GM21526 (cell line): ENCODE data around the gene KCNN1.
"Not testable (repeated sequence)": the region's sequence is repeated elsewhere in the genome, so short reads cannot be mapped to it uniquely, and the experiment has no call there.

Experiments
- ATAC-seq: cut with Tn5 transposase; IDR thresholded peaks from one replicate; pipeline ENCODE4 v1.9.1; 2021; ENCODE audit warnings: moderate library complexity; ENCODE audit not compliant: unreplicated experiment, low FRiP score

KCNN1 gene

GRCh38 chr19:18020212-18021085 is 53.5 kb downstream of the KCNN1 start:
- no peak for ATAC-seq

GRCh38 chr19:18021121-18021755 is 54.3 kb downstream of the KCNN1 start:
- ATAC-seq = no peak

DNA sequence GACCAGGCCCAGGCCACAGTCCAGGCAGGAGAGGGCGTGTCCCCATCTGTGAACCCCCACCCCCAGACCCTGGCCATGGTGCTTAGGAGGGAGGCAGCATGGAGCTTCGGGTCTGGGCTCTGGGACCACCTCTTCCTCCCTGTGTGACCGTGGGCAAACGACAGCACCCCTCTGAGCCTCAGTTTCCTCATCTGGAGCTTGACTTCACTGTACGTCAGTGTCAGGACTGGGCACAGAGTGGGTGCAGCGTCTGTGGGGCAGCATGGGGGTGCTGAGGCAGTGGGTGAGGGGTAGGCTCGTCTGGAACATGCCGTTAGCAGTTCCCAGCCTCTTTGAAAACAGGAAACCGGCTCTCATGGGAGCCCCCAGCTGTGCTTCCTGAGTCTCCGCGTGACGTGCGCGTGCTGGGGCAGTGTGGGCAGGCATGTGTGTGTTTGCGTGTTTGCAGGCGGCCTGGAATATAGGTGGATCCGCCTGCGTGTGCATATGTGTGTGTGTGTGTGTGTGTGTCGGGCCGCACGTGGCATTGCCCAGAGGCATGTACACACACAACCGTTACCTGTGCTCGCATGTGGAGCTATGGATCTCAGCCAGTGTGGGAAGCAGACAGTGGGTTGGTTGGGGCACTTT is 56.8 kb downstream of the KCNN1 start:
- ATAC-seq = no peak

DNA sequence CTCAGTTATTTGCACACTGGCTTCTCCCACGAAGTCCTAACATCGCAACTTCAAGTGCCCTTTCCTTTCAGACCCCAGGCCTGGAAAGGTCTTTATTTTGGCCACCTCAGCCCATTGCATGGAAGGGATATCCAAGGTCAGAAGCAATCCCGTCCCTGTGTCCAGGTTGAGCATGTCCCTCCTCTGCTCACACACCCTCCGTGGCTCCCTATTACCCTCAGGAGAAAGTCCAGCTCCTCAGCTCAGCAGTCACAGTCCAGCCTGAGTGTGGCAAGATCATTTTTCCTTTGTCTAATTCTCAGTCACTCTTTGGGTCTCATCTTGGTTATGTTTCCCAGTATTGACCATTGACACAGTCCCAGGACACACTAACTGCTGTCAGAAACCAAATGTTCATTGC is 60.2 kb downstream of the KCNN1 start:
- no peak for ATAC-seq

DNA sequence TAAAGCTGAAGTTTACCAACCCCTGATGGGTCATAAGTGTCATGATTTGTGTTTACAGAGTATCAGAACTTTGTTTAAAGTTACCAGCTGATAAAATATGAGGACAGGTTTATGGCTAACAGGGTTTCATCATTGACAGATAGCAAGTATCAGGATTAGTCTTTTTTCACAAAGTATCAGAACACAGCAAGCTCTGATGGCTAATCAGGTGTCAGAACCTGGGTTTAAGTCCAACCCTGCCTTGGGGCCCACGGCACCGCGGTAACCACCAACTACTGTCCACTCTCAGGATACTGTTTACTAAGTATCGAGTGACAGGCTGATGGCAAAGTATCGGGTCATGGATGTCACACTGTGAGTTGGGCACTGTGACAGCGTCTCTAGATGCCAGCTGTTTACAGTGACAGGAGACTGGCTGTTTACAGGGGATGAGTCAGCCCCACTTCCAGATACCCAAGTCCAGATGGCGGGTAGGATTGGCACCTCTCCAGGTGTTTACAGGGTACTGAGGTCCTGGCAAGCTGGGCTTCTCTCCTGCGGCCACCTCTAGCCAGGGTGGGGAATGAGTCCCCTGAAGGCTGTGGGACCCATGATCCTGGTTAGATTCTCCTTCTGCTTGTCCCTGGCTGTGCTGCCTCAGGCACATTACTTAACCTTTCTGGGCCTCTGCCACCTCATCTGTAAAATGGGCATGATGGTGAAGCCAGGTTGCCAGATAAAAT is 62.9 kb downstream of the KCNN1 start:
- ATAC-seq = no peak

DNA sequence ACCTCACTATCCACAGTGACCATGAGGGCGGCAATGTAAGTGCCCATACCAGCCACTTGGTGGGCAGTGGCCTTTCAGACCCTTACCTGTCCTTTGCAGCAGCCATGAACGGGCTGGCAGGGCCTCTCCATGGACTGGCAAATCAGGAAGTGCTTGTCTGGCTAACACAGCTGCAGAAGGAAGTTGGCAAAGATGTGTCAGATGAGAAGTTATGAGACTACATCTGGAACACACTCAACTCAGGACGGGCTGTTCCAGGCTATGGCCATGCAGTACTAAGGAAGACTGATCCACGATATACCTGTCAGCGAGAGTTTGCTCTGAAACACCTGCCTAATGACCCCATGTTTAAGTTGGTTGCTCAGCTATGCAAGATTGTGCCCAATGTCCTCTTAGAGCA is 64.5 kb downstream of the KCNN1 start:
- not testable (repeated sequence) for ATAC-seq

DNA sequence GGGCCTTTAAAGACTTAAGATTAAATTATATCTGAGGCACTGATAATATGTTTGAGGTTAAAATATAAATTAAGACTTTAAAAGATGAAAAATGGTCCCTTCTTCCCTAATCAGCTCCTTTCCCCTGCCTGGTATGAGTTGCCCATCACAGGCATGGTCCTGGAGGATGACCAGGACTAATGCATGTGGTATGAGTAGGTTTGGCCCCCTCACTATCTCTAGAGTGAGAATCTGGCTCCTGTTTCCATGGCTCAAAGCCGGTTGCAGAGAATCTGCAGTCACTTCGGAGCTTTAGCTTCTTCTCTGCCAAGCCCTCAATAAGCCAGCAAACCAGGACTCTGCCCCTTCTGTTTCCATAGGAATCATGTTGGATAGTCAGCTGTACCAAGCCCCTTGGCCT is 65.2 kb downstream of the KCNN1 start:
- ATAC-seq = not testable (repeated sequence)

GRCh38 chr19:18041054-18041453 is 74.1 kb downstream of the KCNN1 start:
- ATAC-seq = no peak

- no peak for ATAC-seq
Measured at GRCh38 chr19:18043676-18044075, 76.8 kb downstream of the KCNN1 start.

GRCh38 chr19:18044825-18045304 is 78.0 kb downstream of the KCNN1 start:
- peak; percentile 77 for ATAC-seq

DNA sequence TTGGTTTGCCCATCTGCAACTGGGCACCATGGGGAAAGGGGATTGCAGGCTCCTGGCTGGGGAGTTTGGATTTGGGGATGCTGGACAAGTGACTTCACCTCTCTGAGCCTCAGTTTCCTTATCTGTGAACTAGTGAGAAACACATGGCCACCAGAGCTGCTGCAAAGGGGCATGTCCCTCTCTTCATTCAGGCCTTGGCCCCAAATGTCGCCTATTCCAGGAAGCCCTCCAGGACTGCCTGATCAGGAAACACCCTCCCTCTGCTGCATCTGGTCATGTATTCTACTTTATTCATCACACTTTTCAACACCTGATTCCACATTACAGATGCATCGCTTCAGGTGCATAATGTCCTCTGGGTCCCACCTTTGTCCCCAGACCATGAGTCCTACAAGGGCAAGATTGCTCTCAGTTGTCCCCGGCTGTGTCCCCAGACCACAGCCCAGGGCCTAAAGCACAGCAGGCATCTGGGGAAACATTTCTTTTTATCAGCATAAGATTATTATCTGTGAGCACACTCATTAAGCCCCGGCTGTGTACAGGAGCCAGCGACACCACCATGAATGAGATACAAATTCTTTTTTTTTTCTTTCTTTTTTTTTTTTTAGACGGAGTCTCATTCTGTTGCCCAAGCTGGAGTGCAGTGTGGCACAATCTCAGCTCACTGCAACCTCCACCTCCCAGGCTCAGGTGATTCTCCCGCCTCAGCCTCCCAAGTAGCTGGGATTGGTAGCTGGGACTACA is 78.6 kb downstream of the KCNN1 start:
- peak; percentile 18 for ATAC-seq

GRCh38 chr19:18046059-18046718 is 79.3 kb downstream of the KCNN1 start:
- no peak for ATAC-seq

GRCh38 chr19:18049385-18049784 is 82.5 kb downstream of the KCNN1 start:
- ATAC-seq = no peak
